GM10248 (cell line): Measurements from ENCODE around the gene STK38L.

Experiments
- CTCF ChIA-PET: fragments of 300-600 bp; sonication (Branson Sonifier 250); formaldehyde crosslinking; extraction: SDS; loops from one replicate; lab custom pipeline; 2021; ENCODE audit warnings: antibody characterized with exemption; lab: Yijun Ruan, JAX
- POLR2A ChIA-PET: fragments of 350-650 bp; sonication (Branson Sonifier 250); formaldehyde crosslinking; extraction: SDS; loops from one replicate; lab custom pipeline; 2020; ENCODE audit warnings: antibody characterized with exemption; lab: Yijun Ruan, JAX
- DNase-seq: peaks from one replicate; pipeline ENCODE4 v3.0.0; 2012; ENCODE audit errors: extremely low spot score
- TF ChIP-seq, protein P1 (sequence below): IDR thresholded peaks from 2 replicates; pipeline ENCODE4 v1.5.1; 2012; ENCODE audit warnings: mild to moderate bottlenecking, low read depth; ENCODE audit errors: extremely low read depth, missing control alignments, control extremely low read depth

The STK38L gene

DNA sequence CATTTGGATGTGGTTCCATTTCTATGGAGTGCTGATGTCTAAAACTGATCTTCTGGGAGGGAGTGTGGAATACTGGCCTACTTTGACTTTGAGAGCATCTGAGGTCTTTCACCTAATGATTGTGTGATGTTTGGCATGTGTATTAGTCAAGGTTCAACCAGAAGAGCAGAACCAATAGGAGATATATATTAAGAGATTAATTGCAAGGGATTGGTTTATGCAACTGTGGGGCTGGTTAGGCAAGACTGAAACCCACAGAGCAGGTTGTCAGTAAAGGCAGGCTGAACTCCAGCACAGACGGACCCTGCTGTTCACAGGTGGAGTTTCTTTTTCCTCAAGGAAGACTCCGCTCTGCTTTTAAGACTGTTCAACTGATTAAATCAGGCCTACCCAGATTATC, 100.2 kb downstream of the STK38L start:
- CTCF ChIA-PET, result no interaction called here
- POLR2A ChIA-PET, result no interaction called here
- TF ChIP-seq, protein P1, sequence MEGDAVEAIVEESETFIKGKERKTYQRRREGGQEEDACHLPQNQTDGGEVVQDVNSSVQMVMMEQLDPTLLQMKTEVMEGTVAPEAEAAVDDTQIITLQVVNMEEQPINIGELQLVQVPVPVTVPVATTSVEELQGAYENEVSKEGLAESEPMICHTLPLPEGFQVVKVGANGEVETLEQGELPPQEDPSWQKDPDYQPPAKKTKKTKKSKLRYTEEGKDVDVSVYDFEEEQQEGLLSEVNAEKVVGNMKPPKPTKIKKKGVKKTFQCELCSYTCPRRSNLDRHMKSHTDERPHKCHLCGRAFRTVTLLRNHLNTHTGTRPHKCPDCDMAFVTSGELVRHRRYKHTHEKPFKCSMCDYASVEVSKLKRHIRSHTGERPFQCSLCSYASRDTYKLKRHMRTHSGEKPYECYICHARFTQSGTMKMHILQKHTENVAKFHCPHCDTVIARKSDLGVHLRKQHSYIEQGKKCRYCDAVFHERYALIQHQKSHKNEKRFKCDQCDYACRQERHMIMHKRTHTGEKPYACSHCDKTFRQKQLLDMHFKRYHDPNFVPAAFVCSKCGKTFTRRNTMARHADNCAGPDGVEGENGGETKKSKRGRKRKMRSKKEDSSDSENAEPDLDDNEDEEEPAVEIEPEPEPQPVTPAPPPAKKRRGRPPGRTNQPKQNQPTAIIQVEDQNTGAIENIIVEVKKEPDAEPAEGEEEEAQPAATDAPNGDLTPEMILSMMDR, result no peak
- no peak for DNase-seq

GRCh38 chr12:27344760-27345159, 100.7 kb downstream of the STK38L start:
- ChIA-PET CTCF (no interaction called here), POLR2A (no interaction called here)
- TF ChIP-seq, protein P1, result no peak
- no peak for DNase-seq

DNA sequence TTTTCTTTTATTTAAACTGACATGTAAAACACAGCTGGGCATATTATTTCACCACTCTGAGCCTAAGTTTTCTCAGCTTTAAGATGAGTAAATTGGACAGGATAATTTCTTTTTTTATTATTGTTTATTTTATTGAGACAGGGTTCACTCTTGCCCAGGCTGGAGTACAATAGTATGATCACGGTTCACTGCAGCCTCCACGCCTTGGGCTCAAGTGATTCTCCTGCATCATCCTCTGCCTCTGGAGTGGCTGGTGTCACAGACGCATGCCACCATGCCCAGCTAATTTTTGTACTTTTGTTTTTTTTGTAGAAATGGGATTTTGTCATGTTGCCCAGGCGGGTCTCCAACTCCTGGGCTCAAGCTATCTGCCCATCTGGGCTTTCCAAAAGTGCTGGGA, 101.3 kb downstream of the STK38L start:
- TF ChIP-seq, protein P1, result no peak
- ChIA-PET CTCF (interaction anchor here (1.3 kb wide), 1 partner anchor 39 kb away, joined by 4 read pairs; no protein-coding TSS in a partner anchor), POLR2A (no interaction called here)
- DNase-seq, result no peak

DNA sequence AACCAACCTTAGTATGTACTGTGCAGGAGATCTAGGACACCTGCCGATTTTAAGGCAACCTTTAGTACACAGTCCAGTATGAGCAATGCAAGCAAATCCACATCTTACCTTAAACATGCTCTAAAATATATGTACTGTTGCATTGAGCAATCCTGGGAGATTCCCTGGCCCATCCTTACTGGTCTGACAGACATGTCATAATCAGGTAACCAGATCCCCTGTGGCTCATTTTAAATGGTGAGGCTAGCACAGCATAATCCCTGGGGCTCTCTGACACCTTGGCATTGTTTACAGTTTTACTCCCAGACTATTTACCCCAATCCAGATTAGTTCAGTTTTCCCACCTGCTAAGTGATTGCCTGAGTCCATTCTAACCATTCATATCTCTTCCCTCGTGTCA, 103.7 kb downstream of the STK38L start:
- CTCF ChIA-PET, result interaction anchor here (1.2 to 1.7 kb wide), 4 partner anchors 14 to 87 kb away, joined by 3 to 6 read pairs (median 5); no protein-coding TSS in a partner anchor
- TF ChIP-seq, protein P1, result no peak
- no peak for DNase-seq
- POLR2A ChIA-PET, result no interaction called here

DNA sequence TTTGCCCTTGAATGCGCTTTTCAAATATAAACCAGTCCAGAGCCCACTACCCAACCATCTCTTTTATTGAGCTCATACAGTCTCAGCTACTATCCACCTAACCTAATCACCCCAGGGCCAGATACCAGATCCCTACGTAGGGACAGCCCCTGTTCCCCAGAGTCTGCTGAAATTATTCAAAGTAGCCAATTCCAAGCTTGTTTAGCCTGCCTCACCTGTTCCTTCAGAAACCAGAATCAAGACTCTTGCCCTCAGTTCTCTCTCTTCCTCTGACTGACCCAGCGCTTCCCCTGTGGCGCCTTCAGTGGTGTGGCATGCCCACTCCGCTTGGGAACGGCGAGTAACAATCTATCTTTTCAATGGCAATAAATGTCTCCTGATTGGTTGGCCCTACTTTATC, 107.4 kb downstream of the STK38L start:
- TF ChIP-seq, protein P1, result no peak
- ChIA-PET POLR2A (no interaction called here), CTCF (interaction anchor here (1.5 to 1.6 kb wide), 2 partner anchors 10 to 19 kb away, joined by 3 to 4 read pairs; no protein-coding TSS in a partner anchor)
- no peak for DNase-seq

GRCh38 chr12:27355486-27355885, 111.4 kb downstream of the STK38L start:
- no peak for DNase-seq
- ChIA-PET CTCF (interaction anchor here (1.4 kb wide), 1 partner anchor 13 kb away, joined by 4 read pairs; no protein-coding TSS in a partner anchor), POLR2A (no interaction called here)
- TF ChIP-seq, protein P1, result no peak
